Measurements from ENCODE around the gene ATP8A2.

The ATP8A2 gene

DNA sequence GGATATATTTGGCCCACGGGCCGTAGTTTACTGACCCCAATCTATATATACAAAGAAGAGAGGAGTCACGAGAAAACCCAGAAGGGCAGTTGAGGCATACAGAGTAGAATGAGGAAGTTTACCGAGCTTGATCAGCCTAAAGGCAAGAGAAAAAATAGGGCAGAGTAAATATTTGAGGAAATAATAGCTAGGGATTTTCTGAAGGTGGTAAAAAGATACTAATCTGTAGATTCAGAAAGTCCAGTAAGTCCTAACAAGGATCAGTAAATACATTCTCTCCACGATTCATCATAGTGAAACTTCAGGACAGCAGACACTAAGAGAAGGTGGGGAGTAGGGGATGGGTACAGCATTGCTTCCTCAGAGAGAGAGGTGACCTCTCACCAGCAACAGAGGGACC is 248.1 kb downstream of the ATP8A2 start:
- no peaks in the 10 kb centered on the region for H3K27me3 ChIP-seq (replicated peaks; ENCODE audit: insufficient read depth, low read length)
- TF ChIP-seq EZH2 (optimal IDR thresholded peaks at IDR 0.05; ENCODE audit: low read depth, low read length) = no peak

GRCh38 chr13:25625414-25625813 is 253.6 kb downstream of the ATP8A2 start:
- no peak overlapping the region for H3K4me2 ChIP-seq (ENCODE audit: low read depth, low read length)
- no peak for TF ChIP-seq CTCF (IDR thresholded peaks at IDR 0.05; ENCODE audit: low read length)
- no peak for TF ChIP-seq EZH2phosphoT487 (IDR thresholded peaks at IDR 0.05; ENCODE audit: low read length)
- TF ChIP-seq EZH2 (optimal IDR thresholded peaks at IDR 0.05; ENCODE audit: low read depth, low read length) = no peak
- no peaks in the 10 kb centered on the region for H3K27me3 ChIP-seq (replicated peaks; ENCODE audit: insufficient read depth, low read length)
- no peaks in the 10 kb centered on the region for H3K9me2 ChIP-seq (replicated peaks; ENCODE audit: insufficient read depth, low read length)
- H3K4me1 ChIP-seq (ENCODE audit: low read length) = no peaks in the 10 kb centered on the region
- H3K9me3 ChIP-seq (replicated peaks; ENCODE audit: insufficient read depth, low read length) = no peaks in the 10 kb centered on the region
- no peak overlapping the region for H2AFZ ChIP-seq (ENCODE audit: low read length)
- no peak overlapping the region for H3K27ac ChIP-seq (ENCODE audit: low read length)
- H3K79me2 ChIP-seq (ENCODE audit: low read length) = no peaks in the 10 kb centered on the region
- DNase-seq = no peak
- no peaks in the 10 kb centered on the region for H3F3A ChIP-seq (ENCODE audit: insufficient read depth, low read length)
- H3K9ac ChIP-seq (ENCODE audit: low read length) = no peak overlapping the region
- H3K4me3 ChIP-seq (ENCODE audit: low read length) = no peak overlapping the region
- H3K36me3 ChIP-seq (replicated peaks; ENCODE audit: insufficient read depth, low read length) = no peaks in the 10 kb centered on the region
- H4K20me1 ChIP-seq (ENCODE audit: insufficient read depth, low read length) = no peaks in the 10 kb centered on the region

More for the DNA sequence above, 248.1 kb downstream of the ATP8A2 start:
- no peak overlapping the region for H3K27ac ChIP-seq (ENCODE audit: low read length)
- no peaks in the 10 kb centered on the region for H4K20me1 ChIP-seq (ENCODE audit: insufficient read depth, low read length)
- no peak overlapping the region for H3K9ac ChIP-seq (ENCODE audit: low read length)
- no peaks in the 10 kb centered on the region for H3K79me2 ChIP-seq (ENCODE audit: low read length)
- H3K9me3 ChIP-seq (replicated peaks; ENCODE audit: insufficient read depth, low read length) = no peaks in the 10 kb centered on the region
- no peak overlapping the region for H2AFZ ChIP-seq (ENCODE audit: low read length)
- no peaks in the 10 kb centered on the region for H3K4me1 ChIP-seq (ENCODE audit: low read length)
- no peak for DNase-seq
- H3F3A ChIP-seq (ENCODE audit: insufficient read depth, low read length) = no peaks in the 10 kb centered on the region
- H3K4me2 ChIP-seq (ENCODE audit: low read depth, low read length) = no peak overlapping the region
- no peaks in the 10 kb centered on the region for H3K9me2 ChIP-seq (replicated peaks; ENCODE audit: insufficient read depth, low read length)
- no peak overlapping the region for H3K4me3 ChIP-seq (ENCODE audit: low read length)
- H3K36me3 ChIP-seq (replicated peaks; ENCODE audit: insufficient read depth, low read length) = no peaks in the 10 kb centered on the region

GRCh38 chr13:25630329-25630900 is 258.6 kb downstream of the ATP8A2 start:
- H4K20me1 ChIP-seq (ENCODE audit: insufficient read depth, low read length) = no peaks in the 10 kb centered on the region
- H3K4me2 ChIP-seq (ENCODE audit: low read depth, low read length) = no peak overlapping the region
- no peaks in the 10 kb centered on the region for H3K36me3 ChIP-seq (replicated peaks; ENCODE audit: insufficient read depth, low read length)
- no peaks in the 10 kb centered on the region for H3K9me3 ChIP-seq (replicated peaks; ENCODE audit: insufficient read depth, low read length)
- H2AFZ ChIP-seq (ENCODE audit: low read length) = no peak overlapping the region
- no peaks in the 10 kb centered on the region for H3K27me3 ChIP-seq (replicated peaks; ENCODE audit: insufficient read depth, low read length)
- H3K79me2 ChIP-seq (ENCODE audit: low read length) = no peaks in the 10 kb centered on the region
- DNase-seq = no peak
- H3K27ac ChIP-seq (ENCODE audit: low read length) = no peak overlapping the region
- TF ChIP-seq CTCF (IDR thresholded peaks at IDR 0.05; ENCODE audit: low read length) = no peak
- TF ChIP-seq EZH2 (optimal IDR thresholded peaks at IDR 0.05; ENCODE audit: low read depth, low read length) = no peak
- no peak for TF ChIP-seq EZH2phosphoT487 (IDR thresholded peaks at IDR 0.05; ENCODE audit: low read length)
- no peak overlapping the region for H3K9ac ChIP-seq (ENCODE audit: low read length)
- H3F3A ChIP-seq (ENCODE audit: insufficient read depth, low read length) = no peaks in the 10 kb centered on the region
- no peaks in the 10 kb centered on the region for H3K4me1 ChIP-seq (ENCODE audit: low read length)
- H3K4me3 ChIP-seq (ENCODE audit: low read length) = no peak overlapping the region
- H3K9me2 ChIP-seq (replicated peaks; ENCODE audit: insufficient read depth, low read length) = no peaks in the 10 kb centered on the region

DNA sequence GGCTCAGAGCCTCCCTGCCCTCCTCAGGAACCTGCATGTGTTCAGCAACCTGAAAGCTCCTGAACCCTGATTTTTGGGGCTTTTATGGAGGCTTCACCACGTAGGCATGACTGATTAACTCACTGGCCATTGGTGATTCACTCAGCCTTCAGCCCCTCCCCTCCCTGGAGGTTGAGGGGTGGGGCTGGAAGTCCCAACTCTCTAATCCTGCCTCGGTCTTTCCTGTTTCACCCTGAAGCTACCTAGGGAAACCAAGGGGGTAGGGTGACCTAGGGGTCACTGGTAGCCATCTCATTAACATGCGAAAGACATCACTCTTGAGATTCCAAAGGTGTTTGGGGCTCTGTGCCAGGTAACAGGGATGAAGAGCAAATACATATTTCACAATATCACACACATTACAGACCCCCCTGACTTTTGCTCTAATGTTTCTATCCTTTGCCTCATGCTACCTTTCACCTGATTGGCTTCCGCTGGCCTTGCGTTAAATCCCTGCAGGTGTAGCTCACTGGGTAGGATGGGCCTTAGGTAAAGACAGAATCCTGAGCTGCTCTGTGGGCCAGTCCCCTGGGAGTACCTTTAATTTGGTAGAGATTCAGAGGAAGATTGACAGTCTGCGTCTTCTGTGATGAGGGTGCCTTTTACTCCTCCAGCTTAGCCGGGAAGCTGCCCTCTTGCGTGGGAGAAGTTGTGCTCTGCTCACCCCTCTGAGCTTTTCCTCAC is 260.6 kb downstream of the ATP8A2 start:
- no peak overlapping the region for H3K27ac ChIP-seq (ENCODE audit: low read length)
- no peaks in the 10 kb centered on the region for H3K79me2 ChIP-seq (ENCODE audit: low read length)
- no peak overlapping the region for H2AFZ ChIP-seq (ENCODE audit: low read length)
- H3K4me3 ChIP-seq (ENCODE audit: low read length) = no peak overlapping the region
- H3K9me2 ChIP-seq (replicated peaks; ENCODE audit: insufficient read depth, low read length) = no peaks in the 10 kb centered on the region
- no peaks in the 10 kb centered on the region for H3K4me1 ChIP-seq (ENCODE audit: low read length)
- no peaks in the 10 kb centered on the region for H3K27me3 ChIP-seq (replicated peaks; ENCODE audit: insufficient read depth, low read length)
- no peak overlapping the region for H3K9ac ChIP-seq (ENCODE audit: low read length)
- H4K20me1 ChIP-seq (ENCODE audit: insufficient read depth, low read length) = no peaks in the 10 kb centered on the region
- H3K9me3 ChIP-seq (replicated peaks; ENCODE audit: insufficient read depth, low read length) = no peaks in the 10 kb centered on the region
- H3K36me3 ChIP-seq (replicated peaks; ENCODE audit: insufficient read depth, low read length) = no peaks in the 10 kb centered on the region
- no peaks in the 10 kb centered on the region for H3F3A ChIP-seq (ENCODE audit: insufficient read depth, low read length)
- TF ChIP-seq CTCF (IDR thresholded peaks at IDR 0.05; ENCODE audit: low read length) (no peak), EZH2 (optimal IDR thresholded peaks at IDR 0.05; ENCODE audit: low read depth, low read length) (no peak), EZH2phosphoT487 (IDR thresholded peaks at IDR 0.05; ENCODE audit: low read length) (no peak)
- DNase-seq = no peak
- no peak overlapping the region for H3K4me2 ChIP-seq (ENCODE audit: low read depth, low read length)

All from MM.1S (cell line).